HepG2 (cell line): Measurements from ENCODE around the gene ASTE1. TPM values are rescaled to one million over a fixed set of nuclear protein-coding genes. Genes with fewer than 3 reads are reported as not detected.

ENCODE experiments used
- ATAC-seq: fragments of 200-7000 bp; cut with Tn5 transposase; 3 replicates; pipeline ENCODE4 v1.9.1; 2020; ENCODE audit warnings: mild to moderate bottlenecking, moderate library complexity
- BruUV-seq: library from RNA; stranded (reverse); fragments of 400-500 nt; replicated peaks from 2 replicates; lab custom pipeline; 2021; lab: Mats Ljungman, UMichigan
- CTCF ChIA-PET: fragments of 300-600 bp; formaldehyde crosslinking; extraction: SDS; loops from one replicate; lab custom pipeline; 2021; ENCODE audit warnings: low total read pairs, inconsistent platforms, low intra/inter-chr PET ratio; lab: Yijun Ruan, JAX
- POLR2A ChIA-PET: fragments of 350-600 bp; sonication (Branson Sonifier 250); formaldehyde crosslinking; loops from one replicate; lab custom pipeline; 2020; ENCODE audit warnings: antibody characterized with exemption, inconsistent platforms; lab: Yijun Ruan, JAX
- DNase-seq: peaks from one replicate; pipeline ENCODE4 v3.0.0-alpha.2; 2015; ENCODE audit warnings: low spot score
- FAIRE-seq: peaks from 3 replicates; lab custom pipeline; 2011; peaks lifted over from hg19 to GRCh38; lab: Jason Lieb, UNC
- H2AFZ ChIP-seq: one replicate; pipeline ENCODE4 v1.6.1; 2011; ENCODE audit warnings: low read length, inconsistent platforms
- H3K27ac ChIP-seq: fragments of 300-600 bp; 3 replicates; pipeline ENCODE4 v1.8.0; 2011; ENCODE audit warnings: mixed run types, mild to moderate bottlenecking, mixed read lengths, low read length, inconsistent platforms; ENCODE audit not compliant: insufficient read depth; ENCODE audit errors: extremely low read length
- H3K27me3 ChIP-seq, 2 experiments: fragments of 200-600 bp in 1 of 2; 2 replicates in 1 of 2; 3 replicates in 1 of 2; pipeline versions ENCODE4 v1.6.0 to v1.8.0; 2011; ENCODE audit warnings: low read length in 2 of 2, mild to moderate bottlenecking in 2 of 2, moderate library complexity in 2 of 2, inconsistent platforms in 1 of 2; ENCODE audit not compliant: insufficient read depth in 2 of 2, control insufficient read depth in 1 of 2
- H3K36me3 ChIP-seq, 2 experiments: fragments of 200-600 bp in 1 of 2; replicated peaks in 1 of 2; 2 replicates in 1 of 2; 3 replicates in 1 of 2; pipeline versions ENCODE4 v1.5.1 to v1.8.0; 2011; ENCODE audit warnings: low read length in 2 of 2, inconsistent platforms in 1 of 2; ENCODE audit not compliant: insufficient read depth in 2 of 2, control insufficient read depth in 1 of 2
- H3K4me1 ChIP-seq: 2 replicates; pipeline ENCODE4 v1.5.1; 2012; ENCODE audit warnings: low read length, inconsistent platforms; ENCODE audit not compliant: insufficient read depth
- H3K4me2 ChIP-seq: 2 replicates; pipeline ENCODE4 v1.6.0; 2011; ENCODE audit warnings: low read depth, low read length, inconsistent platforms
- H3K4me3 ChIP-seq, 3 experiments: fragments of 200-600 bp in 1 of 3; sonication (generic), shearing (Covaris generic) in 1 of 3; replicated peaks in 1 of 3; 2 replicates each; pipeline ENCODE4 v1.5.1; 2011 to 2016; ENCODE audit warnings: low read length in 3 of 3, inconsistent platforms in 2 of 3, low read depth in 2 of 3, mild to moderate bottlenecking in 2 of 3, control low read depth in 1 of 3, mixed read lengths in 1 of 3; ENCODE audit not compliant: insufficient read depth in 1 of 3
- H3K79me2 ChIP-seq: one replicate; pipeline ENCODE4 v1.6.1; 2011; ENCODE audit warnings: low read length, inconsistent platforms; ENCODE audit not compliant: insufficient read depth
- H3K9ac ChIP-seq: 2 replicates; pipeline ENCODE4 v1.6.0; 2011; ENCODE audit warnings: mild to moderate bottlenecking, low read depth, low read length, inconsistent platforms; ENCODE audit not compliant: insufficient read depth
- H3K9me3 ChIP-seq: 2 replicates; pipeline ENCODE4 v1.5.1; 2012; ENCODE audit warnings: mild to moderate bottlenecking, low read length
- H4K20me1 ChIP-seq: 2 replicates; pipeline ENCODE4 v1.6.0; 2011; ENCODE audit warnings: inconsistent platforms, mild to moderate bottlenecking, low read length, moderate library complexity; ENCODE audit not compliant: insufficient read depth
- HNRNPUL1 ChIP-seq: fragments of 200-400 bp; formaldehyde crosslinking; IDR thresholded peaks from 2 replicates; pipeline ENCODE4 v1.6.1; 2017; ENCODE audit warnings: low read depth, mild to moderate bottlenecking, low read length, moderate library complexity
- HOXD1 ChIP-seq: sonication (generic); formaldehyde crosslinking; IDR thresholded peaks from 2 replicates; pipeline ENCODE4 v1.5.0; 2020; ENCODE audit warnings: missing genetic modification reagents
- MBNL3 ChIP-seq: fragments of 250-450 bp; sonication (Bioruptor Pico); conservative IDR thresholded peaks from 2 replicates; pipeline ENCODE4 v1.8.0; 2022; ENCODE audit warnings: mild to moderate bottlenecking, inconsistent platforms
- NFATC3 ChIP-seq: sonication (generic); formaldehyde crosslinking; IDR thresholded peaks from 2 replicates; pipeline ENCODE4 v1.5.1; 2020; ENCODE audit warnings: mild to moderate bottlenecking, missing genetic modification reagents
- NFE2L2 ChIP-seq: fragments of 150-350 bp; IDR thresholded peaks from 2 replicates; pipeline ENCODE4 v1.6.1; 2014; ENCODE audit warnings: low read length
- NFYC ChIP-seq: IDR thresholded peaks from 2 replicates; pipeline ENCODE4 v1.6.1; 2016; ENCODE audit warnings: missing genetic modification reagents, missing compliant biosample characterization
- NR1H2 ChIP-seq: sonication (generic); formaldehyde crosslinking; IDR thresholded peaks from 2 replicates; pipeline ENCODE4 v1.8.1; 2022; ENCODE audit warnings: low read depth, missing genetic modification reagents, borderline replicate concordance
- SOX13 ChIP-seq, 3 experiments: fragments of 450-650 bp in 1 of 3; sonication (generic) in 1 of 3; formaldehyde crosslinking in 1 of 3; IDR thresholded peaks in 2 of 3; conservative IDR thresholded peaks in 1 of 3; 2 replicates each; pipeline versions ENCODE4 v1.5.0 to v1.6.1; 2016 to 2020; ENCODE audit warnings: antibody characterized with exemption in 1 of 3, mild to moderate bottlenecking in 1 of 3, missing compliant biosample characterization in 1 of 3, missing genetic modification reagents in 1 of 3, moderate library complexity in 1 of 3
- STAG1 ChIP-seq: sonication (generic); formaldehyde crosslinking; IDR thresholded peaks from 2 replicates; pipeline ENCODE4 v1.4.0; 2020; ENCODE audit warnings: missing genetic modification reagents
- TOE1 ChIP-seq: sonication (generic); formaldehyde crosslinking; IDR thresholded peaks from 2 replicates; pipeline ENCODE4 v1.4.0; 2020; ENCODE audit warnings: mild to moderate bottlenecking, missing genetic modification reagents
- ZNF234 ChIP-seq: sonication (generic); formaldehyde crosslinking; conservative IDR thresholded peaks from 2 replicates; pipeline ENCODE4 v1.5.1; 2020; ENCODE audit warnings: mild to moderate bottlenecking, missing genetic modification reagents
- ZNF253 ChIP-seq: sonication (generic); formaldehyde crosslinking; IDR thresholded peaks from 2 replicates; pipeline ENCODE4 v1.8.0; 2022; ENCODE audit warnings: mild to moderate bottlenecking, missing genetic modification reagents, borderline replicate concordance
- ZNF281 ChIP-seq: sonication (generic); formaldehyde crosslinking; IDR thresholded peaks from 2 replicates; pipeline ENCODE4 v1.4.0; 2020; ENCODE audit warnings: missing genetic modification reagents, borderline replicate concordance
- ZNF547 ChIP-seq: sonication (generic); formaldehyde crosslinking; IDR thresholded peaks from 2 replicates; pipeline ENCODE4 v1.5.1; 2020; ENCODE audit warnings: mild to moderate bottlenecking, missing genetic modification reagents
- ZNF713 ChIP-seq: sonication (generic); formaldehyde crosslinking; IDR thresholded peaks from 2 replicates; pipeline ENCODE4 v1.4.0; 2020; ENCODE audit warnings: mild to moderate bottlenecking, missing genetic modification reagents
- ZSCAN31 ChIP-seq: sonication (generic); formaldehyde crosslinking; IDR thresholded peaks from 2 replicates; pipeline ENCODE4 v1.5.0; 2020; ENCODE audit warnings: low read depth, mild to moderate bottlenecking, missing genetic modification reagents
- WGBS: methylation state at CpG from one replicate; pipeline ENCODE4 v1.1.6; 2017; ENCODE audit warnings: low lambda C conversion rate; 5-methylcytosine and 5-hydroxymethylcytosine counted together
- in situ Hi-C: cut with HindIII; loops from 2 replicates; pipeline ENCODE4 v1.10.0; 2017; ENCODE audit warnings: low pct_unique_long_range_greater_than_20kb; ENCODE audit not compliant: extremely low pct_ligation_motif_present
- intact Hi-C: fragments of 100-400 bp; cut with micrococcal nuclease; formaldehyde crosslinking; loops from one replicate; pipeline ENCODE4 v1.10.0; 2022; ENCODE audit not compliant: unreplicated experiment
- polyA plus RNA-seq, 8 experiments: library from polyadenylated mRNA; depleted of rRNA in 3 of 8; stranded (reverse) in 7 of 8; unstranded in 1 of 8; fragments of >200 nt; fragmentation: Illumina TruSeq in 4 of 8; extraction: Trizol in 4 of 8; gene quantifications; 2 replicates each; pipeline versions ENCODE4 v1.2.1 to v1.2.3, GENCODE V29; 2011 to 2016; ENCODE audit warnings: low read depth in 4 of 8, missing spikeins in 1 of 8, mixed read lengths in 1 of 8; ENCODE audit not compliant: insufficient read depth in 1 of 8
- total RNA-seq, 5 experiments: library from RNA; depleted of rRNA; stranded (reverse); fragments of >200 nt; fragmentation: Illumina TruSeq; extraction: Trizol; gene quantifications; 2 replicates each; pipeline ENCODE4 v1.2.3, GENCODE V29; 2016; ENCODE audit warnings: low read depth in 1 of 5

The ASTE1 gene
- total and polyA plus RNA-seq, 2 of the 13 experiments (the other 11 are each of a cell fraction or from before 2014, with no cell fraction given): 4.0 to 7.9 TPM

- H2AFZ ChIP-seq: no peak overlapping the region
- no peak overlapping the region for H3K9ac ChIP-seq
- H3K27me3 ChIP-seq: no peaks in the 10 kb centered on the region
- FAIRE-seq (peak; percentile 36), DNase-seq (no peak), ATAC-seq (no peak)
- no peak overlapping the region for H3K27ac ChIP-seq
- in situ Hi-C loops (no loop called here), intact Hi-C loops (no loop called here)
- no TSS peak for BruUV-seq
- no peaks in the 10 kb centered on the region for H3K36me3 ChIP-seq
- no peaks in the 10 kb centered on the region for H4K20me1 ChIP-seq
- no peaks in the 10 kb centered on the region for H3K9me3 ChIP-seq
- H3K4me1 ChIP-seq: peaks cover 2% of the 10 kb centered on the region; the same call in 1 of the 2 replicates
- H3K79me2 ChIP-seq: no peaks in the 10 kb centered on the region
- ChIA-PET CTCF (no interaction called here), POLR2A (no interaction called here)
- no peak overlapping the region for H3K4me3 ChIP-seq
- WGBS: 54% methylated on average over 3 of the region's 3 CpGs
- no peak overlapping the region for H3K4me2 ChIP-seq
- TF ChIP-seq NFYC (CRISPR knock-in tag) (no peak), NFATC3 (CRISPR knock-in tag) (no peak), STAG1 (CRISPR knock-in tag) (peak; percentile 33)
- TF ChIP-seq, all 625 proteins: peak for 1
Measured at GRCh38 chr3:131053043-131053859, 26.6 kb upstream of the ASTE1 start.

- Histone ChIP-seq H3K27me3 (no peaks in the 10 kb centered on the region), H3K9me3 (no peaks in the 10 kb centered on the region), H3K79me2 (no peaks in the 10 kb centered on the region), H3K9ac (no peak overlapping the region), H3K4me3 (no peak overlapping the region), H3K36me3 (no peaks in the 10 kb centered on the region), H3K27ac (no peak overlapping the region), H2AFZ (no peak overlapping the region), H3K4me1 (peaks cover 14% of the 10 kb centered on the region; the same call in 1 of the 2 replicates), H3K4me2 (no peak overlapping the region), H4K20me1 (no peaks in the 10 kb centered on the region)
- BruUV-seq: no TSS peak
- intact Hi-C loops: no loop called here
- 40% methylated on average over 3 of the region's 3 CpGs for WGBS
- DNase-seq: no peak
- ChIA-PET POLR2A (no interaction called here), CTCF (no interaction called here)
- no peak for FAIRE-seq
- in situ Hi-C loops: no loop called here
- ATAC-seq: no peak
- TF ChIP-seq ZNF713 (CRISPR knock-in tag) (no peak), ZSCAN31 (CRISPR knock-in tag) (no peak), ZNF234 (CRISPR knock-in tag) (no peak), HOXD1 (CRISPR knock-in tag) (no peak), ZNF281 (CRISPR knock-in tag) (no peak), MBNL3 (no peak), ZNF547 (CRISPR knock-in tag) (no peak), SOX13 (IDR thresholded peaks at IDR 0.05) (no peak), SOX13 (CRISPR knock-in tag; conservative IDR thresholded peaks at IDR 0.05 in 1 of 2, IDR thresholded peaks at IDR 0.05 in 1 of 2) (no peak), TOE1 (CRISPR knock-in tag) (no peak), ZNF253 (CRISPR knock-in tag) (no peak), NFE2L2 (no peak), HNRNPUL1 (no peak), NR1H2 (no peak)
Measured at GRCh38 chr3:131050001-131050400, 23.4 kb upstream of the ASTE1 start.
